GM19438 (cell line): Measurements from ENCODE around the gene GPC1.
"Not testable (repeated sequence)": the region's sequence is repeated elsewhere in the genome, so short reads cannot be mapped to it uniquely, and the experiment has no call there.

Experiments
- ATAC-seq: cut with Tn5 transposase; IDR thresholded peaks from one replicate; pipeline ENCODE4 v1.9.1; 2021; ENCODE audit warnings: low read depth; ENCODE audit not compliant: unreplicated experiment

Gene GPC1

GRCh38 chr2:240435457-240435947 is at the start of gene GPC1:
TSS of gene GPC1 (plus strand) at chr2:240435663. CDS start at chr2:240435919, 256 bp downstream.
- peak; percentile 71 for ATAC-seq

- ATAC-seq: no peak
These were observed 49.1 kb upstream of the GPC1 start for GRCh38 chr2:240386326-240386725.

GRCh38 chr2:240386743-240387142 is 48.7 kb upstream of the GPC1 start:
- not testable (repeated sequence) for ATAC-seq

GRCh38 chr2:240387325-240387668 is 48.2 kb upstream of the GPC1 start:
- ATAC-seq: no peak

GRCh38 chr2:240387669-240388358 is 47.6 kb upstream of the GPC1 start:
- ATAC-seq: no peak

- no peak for ATAC-seq
These were observed 46.8 kb upstream of the GPC1 start for GRCh38 chr2:240388471-240389301.

- no peak for ATAC-seq
These were observed 46.1 kb upstream of the GPC1 start for GRCh38 chr2:240389302-240389805.

GRCh38 chr2:240390091-240391073 is 45.1 kb upstream of the GPC1 start:
- no peak for ATAC-seq

- ATAC-seq: no peak
These were observed 44.1 kb upstream of the GPC1 start for GRCh38 chr2:240391111-240392051.

GRCh38 chr2:240392084-240392947 is 43.1 kb upstream of the GPC1 start:
- ATAC-seq: no peak

- no peak for ATAC-seq
These were observed 42.3 kb upstream of the GPC1 start for GRCh38 chr2:240392948-240393830.

- no peak for ATAC-seq
These were observed 41.5 kb upstream of the GPC1 start for GRCh38 chr2:240393831-240394410.

GRCh38 chr2:240394549-240394948 is 40.9 kb upstream of the GPC1 start:
- ATAC-seq: no peak

- no peak for ATAC-seq
These were observed 40.0 kb upstream of the GPC1 start for GRCh38 chr2:240395448-240395847.

GRCh38 chr2:240395896-240396622 is 39.4 kb upstream of the GPC1 start:
- ATAC-seq: no peak
